K562 (cell line): ENCODE measurements around the gene HOXC4. TPM values are rescaled to one million over a fixed set of nuclear protein-coding genes. Genes with fewer than 3 reads are reported as not detected.

ENCODE experiments used
- ATAC-seq: fragments of 200-7000 bp; cut with Tn5 transposase; 3 replicates; pipeline ENCODE4 v1.9.1; 2020; ENCODE audit warnings: moderate library complexity
- BruUV-seq: library from RNA; stranded (reverse); fragments of 400-500 nt; replicated peaks from 2 replicates; lab custom pipeline; 2021; lab: Mats Ljungman, UMichigan
- CTCF ChIA-PET: fragments of 300-600 bp; formaldehyde crosslinking; extraction: SDS; loops from one replicate; lab custom pipeline; 2021; ENCODE audit warnings: low intra/inter-chr PET ratio; lab: Yijun Ruan, JAX
- POLR2A ChIA-PET: fragments of 300-600, 350-650 bp; sonication (Branson Sonifier 250); formaldehyde crosslinking; extraction: SDS; loops from one replicate; lab custom pipeline; 2021; ENCODE audit warnings: antibody characterized with exemption, inconsistent platforms; lab: Yijun Ruan, JAX
- DNase-seq, 4 experiments: peaks; one replicate each; pipeline versions ENCODE4 v3.0.0 to v3.0.0-alpha.2; 2011 to 2018; ENCODE audit warnings: low spot score in 3 of 4, mixed read lengths in 3 of 4; ENCODE audit errors: extremely low read depth in 1 of 4
- FAIRE-seq: peaks from 2 replicates; lab custom pipeline; 2011; peaks lifted over from hg19 to GRCh38; lab: Jason Lieb, UNC
- H2AFZ ChIP-seq: 2 replicates; pipeline ENCODE4 v1.6.0; 2011; ENCODE audit warnings: low read depth, low read length, control low read depth, inconsistent platforms
- H3K27ac ChIP-seq: fragments of 200-600 bp; 3 replicates; pipeline ENCODE4 v1.8.0; 2011; ENCODE audit warnings: low read depth, mild to moderate bottlenecking, control low read depth, inconsistent platforms, low read length, moderate library complexity, mixed read lengths; ENCODE audit errors: extremely low read depth
- H3K27me3 ChIP-seq, 2 experiments: fragments of 300-600 bp in 1 of 2; 2 replicates in 1 of 2; 3 replicates in 1 of 2; pipeline versions ENCODE4 v1.6.0 to v1.8.0; 2011; ENCODE audit warnings: inconsistent platforms in 2 of 2, low read length in 2 of 2, mild to moderate bottlenecking in 1 of 2, mixed read lengths in 1 of 2, moderate library complexity in 1 of 2; ENCODE audit not compliant: control insufficient read depth in 2 of 2, insufficient read depth in 2 of 2
- H3K36me3 ChIP-seq: fragments of 300-600 bp; 3 replicates; pipeline ENCODE4 v1.8.0; 2011; ENCODE audit warnings: mild to moderate bottlenecking, low read length, inconsistent platforms; ENCODE audit not compliant: control insufficient read depth, insufficient read depth
- H3K4me1 ChIP-seq, 2 experiments: fragments of 200-600 bp in 1 of 2; replicated peaks in 1 of 2; 2 replicates in 1 of 2; 3 replicates in 1 of 2; pipeline versions ENCODE4 v1.5.1 to v1.8.0; 2011; ENCODE audit warnings: inconsistent platforms in 2 of 2, low read length in 2 of 2, mild to moderate bottlenecking in 1 of 2, mixed read lengths in 1 of 2, moderate library complexity in 1 of 2; ENCODE audit not compliant: control insufficient read depth in 2 of 2, insufficient read depth in 2 of 2
- H3K4me2 ChIP-seq: 2 replicates; pipeline ENCODE4 v1.6.1; 2011; ENCODE audit warnings: low read length, control low read depth, inconsistent platforms, mixed read lengths; ENCODE audit not compliant: insufficient read depth
- H3K4me3 ChIP-seq: fragments of 200-600 bp; sonication (generic), shearing (Covaris generic); 2 replicates; pipeline ENCODE4 v1.5.1; 2016; ENCODE audit warnings: control low read depth, inconsistent platforms
- H3K79me2 ChIP-seq: fragments of 200-600 bp; 3 replicates; pipeline ENCODE4 v1.8.0; 2011; ENCODE audit warnings: low read length, inconsistent platforms; ENCODE audit not compliant: control insufficient read depth, insufficient read depth
- H3K9ac ChIP-seq, 2 experiments: 2 replicates each; pipeline versions ENCODE4 v1.6.0 to v1.6.1; 2011; ENCODE audit warnings: low read depth in 2 of 2, low read length in 2 of 2, control low read depth in 1 of 2, inconsistent platforms in 1 of 2, mild to moderate bottlenecking in 1 of 2, mixed read lengths in 1 of 2; ENCODE audit not compliant: insufficient read depth in 1 of 2
- H3K9me1 ChIP-seq: one replicate; pipeline ENCODE4 v1.6.0; 2011; ENCODE audit warnings: inconsistent platforms, mild to moderate bottlenecking, low read length, moderate library complexity; ENCODE audit not compliant: control insufficient read depth, insufficient read depth
- H3K9me3 ChIP-seq: replicated peaks from 2 replicates; pipeline ENCODE4 v1.5.1; 2011; ENCODE audit warnings: low read depth, low read length, inconsistent platforms; ENCODE audit not compliant: control insufficient read depth, insufficient read depth
- H4K20me1 ChIP-seq: replicated peaks from 2 replicates; pipeline ENCODE4 v1.6.1; 2011; ENCODE audit warnings: low read length, inconsistent platforms, mixed read lengths; ENCODE audit not compliant: control insufficient read depth, insufficient read depth
- ARID1B ChIP-seq: fragments of 450-650 bp; IDR thresholded peaks from 2 replicates; pipeline ENCODE4 v1.6.1; 2016; ENCODE audit warnings: antibody characterized with exemption, mild to moderate bottlenecking, inconsistent platforms
- CXXC5 ChIP-seq: fragments of 250-450 bp; sonication (Bioruptor Pico); IDR thresholded peaks from 2 replicates; pipeline ENCODE4 v1.8.0; 2022; ENCODE audit warnings: inconsistent platforms, mild to moderate bottlenecking, moderate library complexity
- MGA ChIP-seq: fragments of 450-650 bp; IDR thresholded peaks from 2 replicates; pipeline ENCODE4 v1.6.1; 2016; ENCODE audit warnings: mild to moderate bottlenecking, moderate library complexity
- RBM39 ChIP-seq: fragments of 200-400 bp; formaldehyde crosslinking; optimal IDR thresholded peaks from 2 replicates; pipeline ENCODE3; 2018; ENCODE audit warnings: low read depth, low read length
- WGBS: fragments of 100-300 bp; shearing (Covaris generic); methylation state at CpG from one replicate; pipeline ENCODE4 v1.1.6; 2016; ENCODE audit warnings: low coverage, mixed read lengths; ENCODE audit not compliant: insufficient coverage; ENCODE audit errors: missing lambda C conversion rate; 5-methylcytosine and 5-hydroxymethylcytosine counted together
- in situ Hi-C: fragments of 300-500 bp; cut with MboI; formaldehyde crosslinking; loops from 4 replicates; pipeline ENCODE4 v1.15.0; 2018; ENCODE audit warnings: inconsistent platforms, mixed read lengths
- intact Hi-C: fragments of 100-400 bp; cut with micrococcal nuclease; formaldehyde crosslinking; loops from 2 replicates; pipeline ENCODE4 v1.14.2; 2022
- polyA plus RNA-seq, 8 experiments: library from polyadenylated mRNA; depleted of rRNA in 4 of 8; stranded (reverse) in 5 of 8; unstranded in 3 of 8; fragments of >200 nt; fragmentation: Nextera tagmentation in 2 of 8; fragmentation: Illumina TruSeq in 1 of 8; extraction: Ambion mirVana in 2 of 8; extraction: Trizol in 1 of 8; gene quantifications; 2 replicates each; pipeline versions ENCODE4 v1.2.1 to v1.2.3, GENCODE V29; 2011 to 2014; ENCODE audit warnings: inconsistent platforms in 1 of 8, missing spikeins in 1 of 8
- total RNA-seq, 7 experiments: library from RNA; depleted of rRNA in 6 of 7; stranded (reverse); fragments of >200 nt in 6 of 7; fragmentation: Illumina TruSeq in 2 of 7; extraction: Trizol in 2 of 7; gene quantifications; 2 replicates each; pipeline versions ENCODE4 v1.2.1 to v1.2.3, GENCODE V29; 2011 to 2021; ENCODE audit warnings: low replicate concordance in 1 of 7

The HOXC4 gene
- total and polyA plus RNA-seq, 9 of the 15 experiments (the other 6 are each of a cell fraction or from before 2014, with no cell fraction given) = 0.06 to 1.5 (median 0.44) TPM; not detected in 1

- TF ChIP-seq RBM39 = no peak
Measured at GRCh38 chr12:54017878-54018467, 35.7 kb upstream of the HOXC4 start (continued).

GRCh38 chr12:54018468-54018984 is 35.1 kb upstream of the HOXC4 start:
- 2% methylated on average over 22 of the region's 29 CpGs for WGBS
- intact Hi-C loops (loop anchor here (10.0 kb wide), 1 partner anchor 276 kb away; no protein-coding TSS in a partner anchor), in situ Hi-C loops (no loop called here)
- CTCF ChIA-PET = interaction anchor here (1.0 kb wide), 1 partner anchor 13 kb away, joined by 3 read pairs; no protein-coding TSS in a partner anchor
- Histone ChIP-seq H2AFZ (peak overlapping the region; percentile 97), H3K79me2 (peaks cover 3% of the 10 kb centered on the region; the same call in 2 of the 3 replicates), H3K9ac (peak overlapping the region; percentile 82 to 98), H3K4me1 (peaks cover 10 to 49% of the 10 kb centered on the region in 2 experiments), H4K20me1 (no peaks in the 10 kb centered on the region), H3K36me3 (no peaks in the 10 kb centered on the region), H3K9me1 (no peaks in the 10 kb centered on the region), H3K4me3 (peak overlapping the region; percentile 60), H3K27ac (peak overlapping the region; percentile 86), H3K9me3 (no peaks in the 10 kb centered on the region), H3K27me3 (no peaks in the 10 kb centered on the region), H3K4me2 (peak overlapping the region; percentile 91)
- POLR2A ChIA-PET = interaction anchor here (1.8 kb wide), 1 partner anchor 10 kb away, joined by 8 read pairs; the partner anchor contains the start of gene HOXC8
- FAIRE-seq = peak; percentile 52
- peak; percentile 18 for ATAC-seq
- BruUV-seq = TSS peak; percentile 92
- peak; percentile 74 to 77 (median 76) for DNase-seq
- TF ChIP-seq MGA (peak; percentile 61), CXXC5 (CRISPR knock-in tag) (peak; percentile 26; the same call in 1 of the 2 replicates), ARID1B (peak; percentile 27; the same call in 1 of the 2 replicates)
